Astrocyte (in vitro differentiated cells and primary cell): ENCODE measurements around the gene TMEM271. TPM values are rescaled to one million over a fixed set of nuclear protein-coding genes. Genes with fewer than 3 reads are reported as not detected.
"Not testable (repeated sequence)": the region's sequence is repeated elsewhere in the genome, so short reads cannot be mapped to it uniquely, and the experiment has no call there.

Experiments used
- DNase-seq: peaks from one replicate; pipeline ENCODE4 v3.0.0-alpha.2; 2010; ENCODE audit warnings: low read depth
- FAIRE-seq: peaks from 2 replicates; lab custom pipeline; 2011; peaks lifted over from hg19 to GRCh38; lab: Jason Lieb, UNC
- H2AFZ ChIP-seq: 2 replicates; pipeline ENCODE4 v1.6.0; 2012; ENCODE audit warnings: low read depth, low read length, inconsistent platforms
- H3K27ac ChIP-seq: 2 replicates; pipeline ENCODE4 v1.5.1; 2011; ENCODE audit warnings: low read depth, low read length, inconsistent platforms
- H3K27me3 ChIP-seq: 2 replicates; pipeline ENCODE4 v1.6.0; 2011; ENCODE audit warnings: low read length, inconsistent platforms; ENCODE audit not compliant: insufficient read depth
- H3K36me3 ChIP-seq: 2 replicates; pipeline ENCODE4 v1.5.1; 2011; ENCODE audit warnings: low read length, inconsistent platforms; ENCODE audit not compliant: insufficient read depth
- H3K4me1 ChIP-seq: 2 replicates; pipeline ENCODE4 v1.5.1; 2011; ENCODE audit warnings: low read length, inconsistent platforms; ENCODE audit not compliant: insufficient read depth
- H3K4me2 ChIP-seq: 2 replicates; pipeline ENCODE4 v1.6.0; 2012; ENCODE audit warnings: low read length, inconsistent platforms
- H3K4me3 ChIP-seq: 2 replicates; pipeline ENCODE4 v1.5.1; 2011; ENCODE audit warnings: low read depth, mild to moderate bottlenecking, low read length, inconsistent platforms; ENCODE audit not compliant: insufficient read depth
- H3K79me2 ChIP-seq: 2 replicates; pipeline ENCODE4 v1.6.0; 2012; ENCODE audit warnings: mild to moderate bottlenecking, low read length, inconsistent platforms; ENCODE audit not compliant: insufficient read depth
- H3K9ac ChIP-seq: 2 replicates; pipeline ENCODE4 v1.6.0; 2012; ENCODE audit warnings: mild to moderate bottlenecking, low read length, inconsistent platforms
- H3K9me3 ChIP-seq: 2 replicates; pipeline ENCODE4 v1.5.1; 2012; ENCODE audit warnings: low read depth, mild to moderate bottlenecking, low read length, inconsistent platforms; ENCODE audit not compliant: insufficient read depth
- H4K20me1 ChIP-seq: 2 replicates; pipeline ENCODE4 v1.6.0; 2012; ENCODE audit warnings: low read length, inconsistent platforms; ENCODE audit not compliant: insufficient read depth
- H3K27ac Mint-ChIP-seq: one replicate; pipeline ENCODE4 v1.8.0; 2021; ENCODE audit warnings: mild to moderate bottlenecking, mixed read lengths; ENCODE audit not compliant: unreplicated experiment
- H3K27me3 Mint-ChIP-seq: one replicate; pipeline ENCODE4 v1.8.0; 2021; ENCODE audit warnings: low read depth, mixed read lengths; ENCODE audit not compliant: unreplicated experiment
- H3K36me3 Mint-ChIP-seq: one replicate; pipeline ENCODE4 v1.8.0; 2021; ENCODE audit warnings: low read depth, mixed read lengths; ENCODE audit not compliant: unreplicated experiment
- H3K4me1 Mint-ChIP-seq: one replicate; pipeline ENCODE4 v1.8.0; 2021; ENCODE audit warnings: low read depth, mixed read lengths; ENCODE audit not compliant: unreplicated experiment
- H3K4me3 Mint-ChIP-seq: one replicate; pipeline ENCODE4 v1.8.0; 2021; ENCODE audit warnings: mild to moderate bottlenecking, moderate library complexity, mixed read lengths; ENCODE audit not compliant: unreplicated experiment
- H3K9me3 Mint-ChIP-seq: one replicate; pipeline ENCODE4 v1.8.0; 2021; ENCODE audit warnings: mild to moderate bottlenecking, mixed read lengths; ENCODE audit not compliant: unreplicated experiment
- EZH2 ChIP-seq: IDR thresholded peaks from 2 replicates; pipeline ENCODE4 v1.6.1; 2012; ENCODE audit warnings: mild to moderate bottlenecking, low read length, inconsistent platforms; ENCODE audit not compliant: insufficient read depth
- total RNA-seq: library from RNA; stranded (reverse); gene quantifications from 2 replicates; pipeline ENCODE4 v1.2.1, GENCODE V29; 2021
- TF ChIP-seq, protein P1 (sequence below): IDR thresholded peaks from 2 replicates; pipeline ENCODE4 v1.5.1; 2011; ENCODE audit warnings: low read depth, mild to moderate bottlenecking, inconsistent platforms, low read length, moderate library complexity; ENCODE audit not compliant: insufficient read depth

The TMEM271 gene
- total RNA-seq, 1 donor from 2014 or later, result 4.4 TPM

DNA sequence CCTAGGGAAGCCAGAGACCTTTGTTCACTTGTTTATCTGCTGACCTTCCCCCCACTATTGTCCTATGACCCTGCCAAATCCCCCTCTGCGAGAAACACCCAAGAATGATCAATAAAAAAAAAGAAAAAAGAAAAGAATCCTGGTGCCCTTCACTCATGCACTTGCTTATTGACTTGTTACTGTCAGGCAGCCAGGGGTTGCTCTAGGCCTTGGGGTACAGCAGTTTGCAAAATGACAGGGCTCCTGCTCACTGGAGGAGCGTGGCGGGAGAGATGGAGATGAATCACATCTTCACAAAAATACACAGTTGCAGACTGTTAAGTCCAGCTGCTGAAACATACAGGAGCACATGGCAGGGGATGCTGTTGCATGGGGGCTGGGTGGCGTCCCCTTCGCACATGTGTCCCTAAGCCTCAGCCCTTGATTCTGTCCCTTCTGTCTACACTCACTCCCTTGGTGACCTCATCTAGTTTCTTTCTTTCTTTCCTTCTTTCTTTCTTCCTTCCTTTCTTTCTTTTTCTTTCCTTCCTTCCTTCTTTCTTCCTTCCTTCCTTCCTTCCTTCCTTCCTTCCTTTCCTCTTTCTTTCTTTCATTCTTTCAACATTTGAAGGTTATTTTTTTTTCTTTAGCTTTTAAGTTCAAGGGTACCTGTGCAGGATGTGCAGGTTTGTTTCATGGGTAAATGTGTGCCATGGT lies 16.9 kb upstream of the TMEM271 start:
- no peak overlapping the region for H2AFZ ChIP-seq
- Mint-ChIP-seq H3K9me3 (peaks cover 15% of the 10 kb centered on the region), H3K27me3 (peaks cover 54% of the 10 kb centered on the region), H3K4me1 (no peaks in the 10 kb centered on the region), H3K36me3 (peaks cover 3% of the 10 kb centered on the region), H3K27ac (no peak overlapping the region), H3K4me3 (peak overlapping the region; percentile 50)
- no peaks in the 10 kb centered on the region for H3K79me2 ChIP-seq
- no peak overlapping the region for H3K4me3 ChIP-seq
- DNase-seq (no peak), FAIRE-seq (no peak)
- no peak overlapping the region for H3K9ac ChIP-seq
- H4K20me1 ChIP-seq, result no peaks in the 10 kb centered on the region
- no peak overlapping the region for H3K4me2 ChIP-seq
- no peaks in the 10 kb centered on the region for H3K9me3 ChIP-seq
- no peak overlapping the region for H3K27ac ChIP-seq
- no peaks in the 10 kb centered on the region for H3K36me3 ChIP-seq
- no peaks in the 10 kb centered on the region for H3K27me3 ChIP-seq
- TF ChIP-seq, protein P1, sequence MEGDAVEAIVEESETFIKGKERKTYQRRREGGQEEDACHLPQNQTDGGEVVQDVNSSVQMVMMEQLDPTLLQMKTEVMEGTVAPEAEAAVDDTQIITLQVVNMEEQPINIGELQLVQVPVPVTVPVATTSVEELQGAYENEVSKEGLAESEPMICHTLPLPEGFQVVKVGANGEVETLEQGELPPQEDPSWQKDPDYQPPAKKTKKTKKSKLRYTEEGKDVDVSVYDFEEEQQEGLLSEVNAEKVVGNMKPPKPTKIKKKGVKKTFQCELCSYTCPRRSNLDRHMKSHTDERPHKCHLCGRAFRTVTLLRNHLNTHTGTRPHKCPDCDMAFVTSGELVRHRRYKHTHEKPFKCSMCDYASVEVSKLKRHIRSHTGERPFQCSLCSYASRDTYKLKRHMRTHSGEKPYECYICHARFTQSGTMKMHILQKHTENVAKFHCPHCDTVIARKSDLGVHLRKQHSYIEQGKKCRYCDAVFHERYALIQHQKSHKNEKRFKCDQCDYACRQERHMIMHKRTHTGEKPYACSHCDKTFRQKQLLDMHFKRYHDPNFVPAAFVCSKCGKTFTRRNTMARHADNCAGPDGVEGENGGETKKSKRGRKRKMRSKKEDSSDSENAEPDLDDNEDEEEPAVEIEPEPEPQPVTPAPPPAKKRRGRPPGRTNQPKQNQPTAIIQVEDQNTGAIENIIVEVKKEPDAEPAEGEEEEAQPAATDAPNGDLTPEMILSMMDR, result no peak
- TF ChIP-seq EZH2, result no peak
- no peaks in the 10 kb centered on the region for H3K4me1 ChIP-seq

DNA sequence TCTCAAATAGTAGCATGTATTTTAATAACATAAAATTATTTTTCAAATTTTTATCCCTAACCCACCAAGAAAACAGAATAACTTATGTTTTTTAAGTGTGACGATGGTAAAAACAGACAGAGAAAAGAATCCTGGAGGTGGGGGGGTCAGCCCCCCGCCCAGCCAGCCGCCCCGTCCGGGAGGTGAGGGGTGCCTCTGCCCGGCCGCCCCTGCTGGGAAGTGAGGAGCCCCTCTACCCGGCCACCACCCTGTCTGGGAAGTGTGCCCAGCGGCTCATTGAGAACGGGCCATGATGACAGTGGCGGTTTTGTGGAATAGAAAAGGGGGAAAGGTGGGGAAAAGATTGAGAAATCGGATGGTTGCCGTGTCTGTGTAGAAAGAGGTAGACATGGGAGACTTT lies 16.1 kb upstream of the TMEM271 start:
- H3K79me2 ChIP-seq, H3K9ac ChIP-seq, H3K4me3 Mint-ChIP-seq, H3K27ac Mint-ChIP-seq, H4K20me1 ChIP-seq, H3K36me3 Mint-ChIP-seq, H3K4me3 ChIP-seq, DNase-seq, H3K9me3 ChIP-seq, H3K4me1 Mint-ChIP-seq, H3K27ac ChIP-seq, H3K27me3 ChIP-seq, FAIRE-seq, H3K36me3 ChIP-seq, H3K4me2 ChIP-seq, H3K4me1 ChIP-seq, H2AFZ ChIP-seq: not testable (repeated sequence)
- H3K27me3 Mint-ChIP-seq, result peaks cover 50% of the 10 kb centered on the region
- H3K9me3 Mint-ChIP-seq, result peaks cover 15% of the 10 kb centered on the region

DNA sequence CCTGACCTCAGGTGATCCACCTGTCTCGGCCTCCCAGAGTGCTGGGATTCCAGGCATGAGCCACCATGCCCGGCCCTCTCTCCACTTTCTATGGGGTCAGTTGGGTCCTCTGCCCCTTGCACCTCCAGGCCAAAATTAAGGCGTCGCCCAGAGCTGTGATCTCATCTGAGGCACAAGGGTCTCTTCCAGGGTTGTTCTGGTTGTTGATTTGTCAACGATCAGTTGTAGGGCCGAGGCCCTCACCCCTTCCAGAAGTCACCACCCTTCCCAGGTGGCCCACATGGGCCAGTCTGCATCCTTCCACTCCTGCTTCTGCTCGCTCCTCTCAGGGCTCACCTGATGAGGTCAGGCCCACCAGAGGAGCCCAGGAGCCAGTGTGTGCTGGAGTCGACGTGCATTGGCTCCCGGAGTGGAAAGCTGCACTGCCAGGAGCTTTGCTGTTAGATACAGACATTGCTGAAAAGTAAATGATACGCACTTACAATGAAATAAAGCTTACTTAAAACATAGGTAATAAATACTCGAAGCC lies 14.3 kb upstream of the TMEM271 start:
- Mint-ChIP-seq H3K36me3 (peaks cover 6% of the 10 kb centered on the region), H3K9me3 (peaks cover 13% of the 10 kb centered on the region), H3K4me3 (no peak overlapping the region), H3K27ac (no peak overlapping the region), H3K27me3 (peaks cover 33% of the 10 kb centered on the region), H3K4me1 (peaks cover 2% of the 10 kb centered on the region)
- DNase-seq (no peak), FAIRE-seq (no peak)
- Histone ChIP-seq H3K4me3 (no peak overlapping the region), H3K4me1 (no peaks in the 10 kb centered on the region), H3K4me2 (no peak overlapping the region), H3K36me3 (no peaks in the 10 kb centered on the region), H2AFZ (no peak overlapping the region), H3K27ac (no peak overlapping the region), H3K9me3 (no peaks in the 10 kb centered on the region), H3K79me2 (no peaks in the 10 kb centered on the region), H3K9ac (no peak overlapping the region), H3K27me3 (no peaks in the 10 kb centered on the region), H4K20me1 (no peaks in the 10 kb centered on the region)
- no peak for TF ChIP-seq EZH2
- TF ChIP-seq, protein P1, result no peak
